CD4-positive, alpha-beta T cell treated with Interleukin-4 for 1 hour (primary cell): ENCODE data around the gene IL1R1.
A peak's percentile ranks its signal among the peaks of the same experiment; 100 is the strongest.
"Not testable (repeated sequence)": the region's sequence is repeated elsewhere in the genome, so short reads cannot be mapped to it uniquely, and the experiment has no call there.

Experiments
- DNase-seq, 2 donors: peaks; one replicate each; pipeline ENCODE4 v3.0.0-alpha.2; 2020 to 2022

IL1R1 gene

DNA sequence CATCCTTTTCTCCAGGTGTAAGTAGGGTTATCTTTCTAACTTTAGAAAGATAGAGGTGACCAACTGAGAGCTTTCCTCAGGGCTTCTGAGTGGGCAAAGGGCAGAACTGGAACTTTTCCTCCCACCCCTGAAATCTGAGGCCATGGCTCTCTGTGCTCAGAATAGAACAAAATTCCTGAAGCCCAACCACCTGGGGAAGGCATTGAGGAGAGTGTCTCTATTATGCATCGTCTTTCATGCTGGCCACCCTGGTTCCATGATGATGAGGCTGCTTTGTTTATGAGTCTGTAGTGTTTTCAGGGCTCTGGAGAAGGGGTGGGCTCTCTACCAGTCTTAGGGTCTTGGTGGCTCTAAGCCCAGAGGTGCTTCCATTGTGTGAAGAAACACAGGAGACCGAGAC lies 30.7 kb upstream of the IL1R1 start:
- no peak for DNase-seq

- no peak for DNase-seq
Measured at GRCh38 chr2:102112271-102112670, 30.3 kb upstream of the IL1R1 start.

- DNase-seq, result no peak
Measured at GRCh38 chr2:102112692-102113665, 29.6 kb upstream of the IL1R1 start.

- no peak for DNase-seq
Measured at GRCh38 chr2:102114290-102114721, 28.2 kb upstream of the IL1R1 start.

DNA sequence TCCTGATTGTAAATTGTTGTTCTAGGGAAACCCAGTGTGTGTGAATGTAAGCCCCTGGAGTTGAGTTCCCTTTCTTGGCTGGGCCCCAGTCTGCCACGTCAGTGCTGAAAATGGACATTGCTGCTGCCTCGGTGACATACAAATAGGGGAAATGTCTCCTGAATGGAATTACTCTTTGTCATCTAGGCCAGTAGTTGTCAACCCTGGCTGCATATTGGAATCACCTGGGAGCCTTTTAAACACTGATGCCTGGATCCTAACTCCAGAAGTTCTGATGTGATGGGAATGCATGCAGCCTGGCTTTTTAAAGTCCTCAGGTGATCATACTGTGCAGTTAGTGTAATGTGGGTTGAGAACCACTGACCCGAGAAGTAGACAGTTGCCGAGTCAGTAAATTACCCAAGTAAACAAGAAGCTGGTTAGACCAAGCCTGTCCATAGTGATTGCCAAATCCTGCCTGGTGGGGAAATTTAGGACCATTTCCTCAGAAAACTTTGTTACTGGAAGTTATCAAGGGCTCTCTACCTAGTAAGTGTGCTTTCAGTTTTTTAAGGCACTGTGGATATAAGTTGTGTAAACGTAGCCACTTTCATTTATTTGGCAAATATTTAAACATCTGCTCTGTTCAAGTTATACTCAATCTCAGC lies 27.6 kb upstream of the IL1R1 start:
- DNase-seq, result peak in 1 of 2 donors; percentile 31

DNA sequence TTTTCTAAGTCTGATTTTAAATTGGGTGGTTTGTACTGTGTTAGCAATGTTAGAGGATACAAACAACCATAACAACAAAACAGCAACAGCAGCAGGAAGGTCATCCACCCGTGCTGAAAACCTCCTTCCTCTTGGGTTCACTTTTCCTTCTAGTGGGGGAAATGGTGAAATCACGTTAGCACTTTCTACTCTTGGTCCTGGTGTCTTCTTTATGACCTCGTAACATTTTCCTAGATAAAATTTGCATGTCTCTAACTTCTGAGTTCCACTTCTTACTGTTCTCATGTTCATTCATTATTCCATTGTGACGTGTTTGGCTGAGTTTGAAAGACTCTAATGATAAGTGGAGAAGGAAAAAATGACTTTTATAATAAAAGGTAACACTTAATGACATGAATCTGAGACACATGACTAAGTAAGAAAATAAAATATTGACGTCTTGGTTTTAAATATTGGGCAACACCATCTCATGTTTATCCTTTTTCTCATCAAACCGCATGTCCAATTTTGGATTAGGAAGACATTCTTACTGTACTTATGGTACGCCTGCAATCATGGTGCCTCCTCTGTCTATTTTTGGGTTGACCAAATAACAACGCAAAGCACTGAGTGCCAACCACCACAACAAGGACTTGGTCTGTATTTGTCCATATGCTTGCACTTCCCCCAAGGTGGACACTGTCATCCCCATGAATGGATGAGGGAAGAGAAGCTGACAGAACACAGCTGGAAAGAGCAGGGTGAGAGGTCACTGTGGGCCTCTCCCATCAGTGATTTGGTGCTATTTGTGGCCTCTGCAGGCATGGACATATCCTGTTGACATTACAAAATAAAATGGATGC lies 25.7 kb upstream of the IL1R1 start:
- no peak for DNase-seq

GRCh38 chr2:102117472-102117858 lies 25.1 kb upstream of the IL1R1 start:
- DNase-seq, result no peak

GRCh38 chr2:102119255-102119654 lies 23.3 kb upstream of the IL1R1 start:
- DNase-seq, result no peak

DNA sequence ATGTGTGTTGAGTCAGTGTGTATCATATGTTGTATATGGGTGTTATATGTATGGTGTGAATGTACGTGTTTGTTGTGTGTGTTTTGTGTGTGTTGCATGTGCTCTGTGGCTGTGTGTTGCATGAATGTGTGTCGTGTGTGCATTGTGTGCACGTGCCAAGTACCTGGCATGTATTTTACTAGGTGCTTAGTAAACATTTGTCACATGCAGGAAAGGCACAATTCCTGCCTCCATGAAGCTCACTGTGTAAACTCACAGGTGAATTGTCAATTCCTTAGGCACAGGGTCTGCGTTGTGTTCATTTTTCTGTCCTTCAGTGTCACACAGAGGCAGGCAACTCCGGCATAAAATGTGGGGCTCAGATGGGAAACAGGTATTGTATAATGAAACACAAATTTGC lies 22.3 kb upstream of the IL1R1 start:
- no peak for DNase-seq

DNA sequence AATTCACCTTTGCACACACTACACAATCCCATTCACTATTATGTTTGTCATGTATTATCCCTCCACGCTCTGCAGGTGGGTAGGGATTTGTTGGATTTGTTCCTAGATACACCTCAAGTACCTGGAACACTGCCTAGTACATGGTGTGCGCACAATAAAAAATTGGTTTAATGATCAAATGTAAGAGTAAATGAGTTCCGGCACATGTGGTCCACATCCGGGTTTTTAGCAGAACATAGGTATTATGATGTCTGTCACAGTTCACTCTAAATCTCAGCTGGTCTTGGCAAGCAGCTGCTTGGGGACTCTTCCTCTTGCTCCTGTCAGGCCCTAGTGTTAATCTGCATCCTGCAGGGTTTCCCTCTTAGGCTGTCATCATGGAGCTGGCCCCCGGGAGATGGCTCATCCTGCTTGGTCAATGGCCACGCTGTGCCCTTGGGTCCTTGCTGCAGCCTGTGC lies 21.8 kb upstream of the IL1R1 start:
- DNase-seq, result no peak

DNA sequence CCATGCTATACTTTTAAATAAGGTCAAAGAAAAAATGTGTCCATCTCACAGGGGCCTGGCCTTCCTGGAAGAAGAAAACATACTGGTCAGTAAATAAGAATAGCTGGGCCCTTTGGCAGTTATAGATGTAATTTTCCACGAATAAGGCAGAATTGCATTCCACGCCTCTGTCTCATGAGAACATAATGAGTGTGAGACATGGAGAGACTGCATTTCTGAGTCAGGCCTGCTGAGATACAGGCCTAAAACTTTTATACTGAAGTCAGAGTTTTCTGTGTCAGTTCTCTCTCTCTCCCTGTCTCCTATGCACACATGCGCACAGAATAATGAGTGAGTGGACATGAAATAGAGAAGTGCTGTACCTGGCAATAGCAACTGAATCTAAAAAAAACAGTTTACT lies 20.4 kb upstream of the IL1R1 start:
- no peak for DNase-seq

GRCh38 chr2:102122909-102123308 lies 19.6 kb upstream of the IL1R1 start:
- DNase-seq, result no peak

DNA sequence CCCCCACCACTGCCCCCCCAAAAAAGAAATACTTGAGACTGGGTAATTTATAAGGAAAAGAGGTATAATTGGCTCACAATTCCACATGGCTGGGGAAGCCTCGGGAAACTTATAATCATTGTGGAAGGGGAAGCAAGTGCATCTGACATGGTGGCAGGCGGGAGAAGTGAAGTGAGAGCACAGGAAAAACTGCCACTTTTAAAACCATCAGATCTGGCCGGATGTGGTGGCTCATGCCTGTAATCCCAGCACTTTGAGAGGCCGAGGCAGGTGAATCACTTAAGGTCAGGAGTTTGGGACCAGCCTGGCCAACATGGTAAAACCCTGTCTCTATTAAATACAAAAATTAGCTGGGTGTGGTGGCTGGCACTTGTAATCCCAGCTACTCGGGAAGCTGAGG lies 18.1 kb upstream of the IL1R1 start:
- not testable (repeated sequence) for DNase-seq

- no peak for DNase-seq
Measured at GRCh38 chr2:102126169-102126568, 16.4 kb upstream of the IL1R1 start.

- no peak for DNase-seq
Measured at GRCh38 chr2:102126660-102127059, 15.9 kb upstream of the IL1R1 start.

- DNase-seq, result no peak
Measured at GRCh38 chr2:102129082-102129481, 13.5 kb upstream of the IL1R1 start.

DNA sequence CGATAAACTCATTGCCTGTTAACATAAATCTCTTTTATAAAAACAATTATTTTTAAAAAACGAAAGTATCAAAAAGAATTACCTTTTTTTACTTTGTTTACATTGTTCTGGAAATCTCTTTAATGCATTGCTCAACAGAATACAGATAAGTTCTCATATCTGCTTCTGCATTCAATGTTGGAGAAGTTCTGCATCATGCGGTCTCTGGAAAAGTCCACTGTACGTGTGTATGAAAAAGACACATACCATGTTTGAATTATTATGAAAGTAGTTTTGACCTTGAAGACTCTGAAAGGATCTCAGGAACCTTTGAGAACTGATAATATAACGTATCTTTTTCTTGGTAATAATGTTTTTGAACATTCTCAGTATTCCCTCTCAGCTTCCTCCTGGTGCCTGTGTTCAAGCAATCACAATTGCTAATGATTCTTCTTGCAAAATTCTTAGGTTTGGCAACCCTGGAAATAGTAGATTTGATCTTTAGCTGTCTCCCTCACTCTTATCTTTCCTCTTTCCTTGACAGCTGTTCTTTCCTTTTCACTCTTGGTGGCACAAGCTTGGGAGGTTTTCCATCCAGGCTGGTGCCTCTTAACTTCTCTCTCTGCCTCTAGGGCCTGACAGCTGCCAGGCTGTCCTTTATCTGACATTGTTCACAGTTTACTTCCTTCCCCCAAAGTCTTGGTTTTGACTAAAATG lies 12.4 kb upstream of the IL1R1 start:
- DNase-seq, result no peak

DNA sequence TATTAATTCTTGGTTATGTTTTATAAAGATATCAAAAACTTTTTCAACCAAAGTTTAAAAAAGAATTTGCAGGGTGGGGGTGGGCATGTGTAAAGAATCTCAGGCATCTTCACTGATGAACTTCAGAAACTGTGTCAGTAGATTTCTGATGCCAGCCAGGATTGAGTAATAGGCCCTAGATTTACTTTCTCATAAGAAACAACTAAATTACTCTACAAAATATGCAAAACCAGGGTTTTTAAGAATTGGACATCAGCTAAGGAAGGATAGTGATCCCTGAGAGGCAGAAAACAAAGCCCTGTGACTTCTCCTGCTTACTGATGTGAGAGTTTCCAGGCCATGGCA lies 11.9 kb upstream of the IL1R1 start:
- DNase-seq, result no peak

GRCh38 chr2:102131564-102131963 lies 11.0 kb upstream of the IL1R1 start:
- DNase-seq, result no peak

DNA sequence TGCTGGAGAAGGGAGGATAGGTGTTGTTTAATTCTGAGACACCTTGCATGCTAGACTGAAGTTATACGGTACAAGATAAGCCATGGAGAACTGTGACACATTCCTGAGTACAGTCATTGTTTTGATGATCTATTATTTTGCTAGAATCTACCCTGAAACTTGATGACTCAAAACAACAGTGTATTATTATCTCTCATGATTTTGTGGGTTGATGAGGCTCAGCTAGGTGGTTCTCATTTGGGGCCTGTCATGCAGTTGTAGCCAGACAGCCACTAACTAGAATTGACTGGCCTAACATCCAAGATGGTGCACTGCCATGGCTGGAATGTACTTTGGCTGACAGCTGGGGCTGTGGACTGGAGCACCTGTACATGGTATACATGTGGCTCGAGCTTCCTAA lies 5.4 kb upstream of the IL1R1 start:
- no peak for DNase-seq

GRCh38 chr2:102138331-102138730 lies 4.2 kb upstream of the IL1R1 start:
- DNase-seq, result no peak

- no peak for DNase-seq
Measured at GRCh38 chr2:102139851-102140250, 2.7 kb upstream of the IL1R1 start.

DNA sequence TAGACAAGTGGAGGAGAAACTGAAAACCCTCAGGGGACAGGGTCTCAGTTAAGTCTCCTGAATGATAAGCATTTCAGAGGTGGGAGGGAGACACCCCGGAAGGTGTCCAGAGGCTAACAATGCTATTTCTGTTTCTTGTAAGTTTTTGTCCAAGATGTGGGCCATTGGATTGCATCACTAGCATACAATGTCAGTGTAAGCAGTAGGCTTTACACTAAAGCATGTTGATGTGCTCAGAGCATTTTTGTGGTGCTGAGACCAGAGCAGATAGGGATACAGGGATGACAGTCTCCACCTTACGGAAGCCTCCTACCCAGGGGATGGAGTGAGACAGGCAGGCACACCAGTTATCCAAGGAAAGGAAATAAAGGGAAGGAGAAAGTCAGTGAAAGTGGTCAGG lies 2.2 kb upstream of the IL1R1 start:
- no peak for DNase-seq
